ENCODE results near the gene PTPRN2.

The PTPRN2 gene

DNA sequence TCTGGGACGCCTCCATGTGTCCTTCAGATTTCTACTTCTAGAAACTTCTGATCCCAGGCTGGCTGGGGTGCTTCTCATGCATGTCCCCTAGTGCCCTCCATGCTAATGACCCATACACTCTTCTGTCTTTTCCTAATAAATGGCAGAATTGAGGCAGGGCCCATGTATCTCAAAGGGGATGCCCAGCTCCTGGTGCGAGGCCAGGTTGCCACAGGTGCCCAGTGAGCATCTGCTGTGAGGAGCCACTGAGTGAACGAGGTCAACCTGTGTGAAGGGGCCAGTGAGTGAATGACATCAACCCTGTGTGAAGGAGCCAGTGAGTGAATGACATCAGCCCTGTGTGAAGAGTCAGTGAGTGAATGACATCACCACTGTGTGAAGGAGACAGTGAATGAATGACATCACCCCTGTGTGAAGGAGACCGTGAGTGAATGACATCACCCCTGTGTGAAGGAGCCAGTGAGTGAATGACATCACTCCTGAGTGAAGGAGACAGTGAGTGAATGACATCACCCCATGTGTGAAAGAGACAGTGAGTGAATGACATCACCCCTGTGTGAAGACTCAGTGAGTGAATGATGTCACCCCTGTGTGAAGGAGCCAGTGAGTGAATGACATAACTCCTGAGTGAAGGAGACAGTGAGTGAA is 478.9 kb downstream of the PTPRN2 start:
- no peak for TF ChIP-seq ZFX (IDR thresholded peaks at IDR 0.05; ENCODE audit: borderline replicate concordance)
- TF ChIP-seq, protein P1, sequence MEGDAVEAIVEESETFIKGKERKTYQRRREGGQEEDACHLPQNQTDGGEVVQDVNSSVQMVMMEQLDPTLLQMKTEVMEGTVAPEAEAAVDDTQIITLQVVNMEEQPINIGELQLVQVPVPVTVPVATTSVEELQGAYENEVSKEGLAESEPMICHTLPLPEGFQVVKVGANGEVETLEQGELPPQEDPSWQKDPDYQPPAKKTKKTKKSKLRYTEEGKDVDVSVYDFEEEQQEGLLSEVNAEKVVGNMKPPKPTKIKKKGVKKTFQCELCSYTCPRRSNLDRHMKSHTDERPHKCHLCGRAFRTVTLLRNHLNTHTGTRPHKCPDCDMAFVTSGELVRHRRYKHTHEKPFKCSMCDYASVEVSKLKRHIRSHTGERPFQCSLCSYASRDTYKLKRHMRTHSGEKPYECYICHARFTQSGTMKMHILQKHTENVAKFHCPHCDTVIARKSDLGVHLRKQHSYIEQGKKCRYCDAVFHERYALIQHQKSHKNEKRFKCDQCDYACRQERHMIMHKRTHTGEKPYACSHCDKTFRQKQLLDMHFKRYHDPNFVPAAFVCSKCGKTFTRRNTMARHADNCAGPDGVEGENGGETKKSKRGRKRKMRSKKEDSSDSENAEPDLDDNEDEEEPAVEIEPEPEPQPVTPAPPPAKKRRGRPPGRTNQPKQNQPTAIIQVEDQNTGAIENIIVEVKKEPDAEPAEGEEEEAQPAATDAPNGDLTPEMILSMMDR (IDR thresholded peaks at IDR 0.05) = no peak
- no peak overlapping the region for H3K27ac ChIP-seq

DNA sequence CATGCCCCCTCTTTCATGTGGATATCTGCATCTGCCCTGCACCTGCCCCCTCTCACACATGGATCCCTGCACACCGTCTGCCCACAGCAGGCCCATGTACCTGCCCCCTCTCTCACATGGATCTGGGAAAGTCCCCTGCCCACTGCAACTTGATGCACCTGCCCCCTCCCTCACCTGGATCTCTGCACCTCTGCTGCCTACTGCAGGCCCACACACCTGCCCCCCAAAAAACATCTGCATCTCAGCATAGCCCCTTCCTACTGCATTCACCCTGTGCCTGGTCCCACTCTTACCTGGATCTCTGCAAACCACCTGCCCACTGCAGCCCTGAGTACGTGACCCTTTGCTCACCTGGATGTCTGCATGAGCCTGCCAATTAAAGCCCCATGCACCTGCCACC is 479.8 kb downstream of the PTPRN2 start:
- no peak overlapping the region for H3K27ac ChIP-seq
- TF ChIP-seq, protein P1 (IDR thresholded peaks at IDR 0.05) = no peak
- no peak for TF ChIP-seq ZFX (IDR thresholded peaks at IDR 0.05; ENCODE audit: borderline replicate concordance)

DNA sequence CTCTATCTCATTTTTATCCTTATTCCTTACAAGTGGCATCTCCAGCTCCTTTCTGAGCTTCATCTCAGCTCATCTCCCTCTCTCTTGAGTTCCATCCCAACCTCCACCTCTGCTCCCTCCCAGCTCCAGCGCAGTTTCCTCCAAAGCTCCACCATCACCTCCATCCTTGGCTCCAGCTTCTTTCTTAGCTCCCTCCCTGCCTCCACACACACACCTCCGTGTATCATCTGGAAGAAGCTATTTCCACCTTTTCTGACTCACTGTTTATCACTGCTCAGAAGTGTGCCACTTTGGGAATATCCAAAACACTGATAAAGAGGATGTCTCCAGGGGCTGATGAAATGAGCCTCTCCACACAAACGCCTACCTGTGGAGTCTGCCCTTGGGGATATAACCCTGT is 481.4 kb downstream of the PTPRN2 start:
- TF ChIP-seq, protein P1 (IDR thresholded peaks at IDR 0.05) = no peak
- TF ChIP-seq ZFX (IDR thresholded peaks at IDR 0.05; ENCODE audit: borderline replicate concordance) = no peak

DNA sequence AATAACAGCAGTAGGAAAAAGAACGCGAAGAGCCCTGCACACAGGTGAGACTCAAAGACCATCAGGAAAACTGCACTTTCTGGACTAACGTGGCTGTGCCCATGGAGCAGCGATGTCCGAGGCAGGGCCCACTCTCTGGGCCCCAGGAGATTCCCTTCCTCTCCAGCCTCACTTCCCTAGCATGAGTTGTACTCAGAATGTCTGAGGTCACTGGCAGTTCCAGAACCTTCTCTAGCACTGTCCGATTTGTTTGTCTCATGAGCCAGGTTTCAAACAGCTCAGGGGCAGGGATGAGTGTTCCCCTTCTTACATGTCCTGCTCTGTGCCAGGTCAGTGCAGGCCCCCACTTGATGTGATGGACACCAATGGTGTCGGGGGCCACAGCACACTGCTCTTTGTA is 484.2 kb downstream of the PTPRN2 start:
- no peak overlapping the region for H3K27ac ChIP-seq
- TF ChIP-seq ZFX (IDR thresholded peaks at IDR 0.05; ENCODE audit: borderline replicate concordance) = no peak
- TF ChIP-seq, protein P1 (IDR thresholded peaks at IDR 0.05) = no peak

More for the DNA sequence above, 481.4 kb downstream of the PTPRN2 start:
- no peak overlapping the region for H3K27ac ChIP-seq

DNA sequence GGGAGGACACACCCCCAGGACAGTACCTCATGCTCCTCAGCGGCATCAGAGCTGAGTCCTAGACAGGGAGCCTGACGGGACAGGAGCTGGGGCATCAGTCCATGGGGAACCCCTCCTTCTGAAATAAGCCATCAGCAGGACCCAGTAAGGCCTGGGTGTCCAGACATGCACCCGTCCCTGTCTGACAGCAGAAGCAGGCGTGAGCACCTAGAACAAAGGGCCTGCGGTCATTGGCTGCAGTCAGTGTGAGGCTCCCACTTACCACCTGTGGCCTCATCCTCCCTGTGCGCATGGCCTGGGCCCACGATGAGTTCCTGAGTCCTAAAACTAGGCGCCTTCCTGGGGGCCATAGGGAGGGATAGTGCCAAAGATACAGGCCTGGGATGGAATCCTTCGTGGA is 484.7 kb downstream of the PTPRN2 start:
- no peak overlapping the region for H3K27ac ChIP-seq
- TF ChIP-seq, protein P1 (IDR thresholded peaks at IDR 0.05) = no peak
- TF ChIP-seq ZFX (IDR thresholded peaks at IDR 0.05; ENCODE audit: borderline replicate concordance) = no peak

DNA sequence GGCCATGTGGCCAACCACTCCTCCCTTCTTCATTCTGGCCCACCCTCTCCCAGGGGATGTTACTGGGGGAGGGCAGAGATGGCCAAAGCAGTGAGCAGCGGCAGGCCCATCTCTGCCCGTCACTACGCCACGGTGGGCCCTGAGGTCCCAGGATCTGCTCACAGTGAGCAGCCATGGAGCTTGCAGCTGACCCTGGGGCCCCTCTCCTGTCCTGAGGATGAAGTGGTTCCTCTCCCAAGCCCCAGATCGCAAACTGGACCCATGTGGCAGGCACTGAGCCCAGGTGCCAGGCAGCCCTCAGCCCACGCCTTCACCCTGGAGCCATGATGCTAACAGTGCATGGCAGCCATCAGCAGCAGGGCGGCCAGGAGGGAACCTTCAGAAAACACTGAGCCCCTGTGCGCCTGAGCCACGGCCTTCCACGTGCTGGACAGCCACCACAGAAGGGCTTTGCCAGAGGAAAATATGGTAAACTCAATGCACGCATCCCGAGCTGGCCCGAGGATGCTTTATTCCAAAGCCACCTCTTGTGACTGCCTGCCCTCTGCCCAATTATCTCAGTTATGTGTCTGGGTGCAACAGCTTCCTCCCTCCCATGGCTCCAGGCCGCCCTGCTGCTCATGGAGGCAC is 485.7 kb downstream of the PTPRN2 start:
- no peak overlapping the region for H3K27ac ChIP-seq
- TF ChIP-seq, protein P1 (IDR thresholded peaks at IDR 0.05) = no peak
- TF ChIP-seq ZFX (IDR thresholded peaks at IDR 0.05; ENCODE audit: borderline replicate concordance) = no peak
